ENCODE results near the gene CHCHD3. TPM values are rescaled to one million over a fixed set of nuclear protein-coding genes. Genes with fewer than 3 reads are reported as not detected.

The CHCHD3 gene
- total RNA-seq, 2 experiments from 2014 or later, result 83.5 to 83.8 TPM

DNA sequence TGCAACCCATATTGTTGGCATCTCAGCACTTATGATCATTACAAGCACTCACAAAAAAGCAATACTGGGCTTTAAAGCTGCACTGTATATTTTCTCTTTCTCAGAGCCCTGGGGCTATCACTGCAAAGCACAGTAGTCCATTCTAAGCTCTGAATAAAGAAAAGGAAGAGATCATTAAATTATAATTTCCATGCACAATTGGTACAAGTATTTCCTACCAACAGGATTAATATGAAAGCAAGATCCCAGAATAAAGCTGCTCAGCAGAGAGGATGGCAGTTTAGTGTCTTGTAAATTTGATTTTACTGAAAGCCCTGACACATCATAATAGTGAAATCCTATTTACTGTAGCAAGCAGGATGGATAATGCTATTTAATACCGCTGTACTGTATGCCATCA is 205.3 kb downstream of the CHCHD3 start:
- Histone ChIP-seq H3K4me2 (ENCODE audit: low read length) (no peak overlapping the region), H3K9me3 (ENCODE audit: low read length) (no peaks in the 10 kb centered on the region), H4K20me1 (ENCODE audit: insufficient read depth, low read length) (no peaks in the 10 kb centered on the region), H3K36me3 (ENCODE audit: insufficient read depth, low read length) (peaks cover 8% of the 10 kb centered on the region; the same call in 1 of the 2 replicates), H2AFZ (ENCODE audit: low read length) (no peak overlapping the region), H3K4me1 (ENCODE audit: insufficient read depth, low read length, poor library complexity, severe bottlenecking) (no peaks in the 10 kb centered on the region), H3K27ac (ENCODE audit: low read depth, low read length, poor library complexity, severe bottlenecking) (no peak overlapping the region), H3K79me2 (ENCODE audit: insufficient read depth, low read depth, low read length) (no peaks in the 10 kb centered on the region), H3K9me2 (ENCODE audit: insufficient read depth, low read length) (no peaks in the 10 kb centered on the region), H3K4me3 (ENCODE audit: low read depth, low read length, poor library complexity, severe bottlenecking) (no peak overlapping the region)
- DNase-seq (ENCODE audit: low spot score), result no peak
- ChIA-PET CTCF (ENCODE audit: unreplicated experiment) (no interaction called here), POLR2A (interaction anchor here (0.8 to 1.4 kb wide), 2 partner anchors 13 to 19 kb away, joined by 3 to 4 read pairs; no protein-coding TSS in a partner anchor)
- TF ChIP-seq, protein P1, sequence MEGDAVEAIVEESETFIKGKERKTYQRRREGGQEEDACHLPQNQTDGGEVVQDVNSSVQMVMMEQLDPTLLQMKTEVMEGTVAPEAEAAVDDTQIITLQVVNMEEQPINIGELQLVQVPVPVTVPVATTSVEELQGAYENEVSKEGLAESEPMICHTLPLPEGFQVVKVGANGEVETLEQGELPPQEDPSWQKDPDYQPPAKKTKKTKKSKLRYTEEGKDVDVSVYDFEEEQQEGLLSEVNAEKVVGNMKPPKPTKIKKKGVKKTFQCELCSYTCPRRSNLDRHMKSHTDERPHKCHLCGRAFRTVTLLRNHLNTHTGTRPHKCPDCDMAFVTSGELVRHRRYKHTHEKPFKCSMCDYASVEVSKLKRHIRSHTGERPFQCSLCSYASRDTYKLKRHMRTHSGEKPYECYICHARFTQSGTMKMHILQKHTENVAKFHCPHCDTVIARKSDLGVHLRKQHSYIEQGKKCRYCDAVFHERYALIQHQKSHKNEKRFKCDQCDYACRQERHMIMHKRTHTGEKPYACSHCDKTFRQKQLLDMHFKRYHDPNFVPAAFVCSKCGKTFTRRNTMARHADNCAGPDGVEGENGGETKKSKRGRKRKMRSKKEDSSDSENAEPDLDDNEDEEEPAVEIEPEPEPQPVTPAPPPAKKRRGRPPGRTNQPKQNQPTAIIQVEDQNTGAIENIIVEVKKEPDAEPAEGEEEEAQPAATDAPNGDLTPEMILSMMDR (conservative IDR thresholded peaks at IDR 0.05; ENCODE audit: low read length), result no peak
- no peak for TF ChIP-seq EZH2phosphoT487 (IDR thresholded peaks at IDR 0.05; ENCODE audit: borderline replicate concordance, low read depth, low read length)
- intact Hi-C loops (cut with micrococcal nuclease; ENCODE audit: unreplicated experiment), result no loop called here
- BruUV-seq (replicated peaks), result no TSS peak

DNA sequence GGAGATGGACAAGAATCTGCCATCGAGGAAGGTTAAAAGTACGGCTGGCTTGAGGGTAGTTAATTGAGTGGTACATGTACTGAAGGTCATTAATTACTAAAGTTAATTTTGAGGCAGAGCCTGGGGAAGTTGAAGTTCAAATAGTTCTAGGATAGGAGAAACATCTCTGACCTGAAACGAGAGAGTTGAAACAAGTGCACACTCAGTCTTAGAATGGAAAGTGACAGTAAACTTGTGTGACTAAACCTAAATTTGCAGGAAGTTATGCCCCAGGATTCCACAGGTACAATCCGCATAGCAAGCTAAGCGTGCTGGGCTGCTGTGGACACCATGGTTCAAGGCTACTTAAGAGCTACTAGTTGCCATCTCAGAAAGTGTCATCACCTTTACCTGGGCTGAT is 209.9 kb downstream of the CHCHD3 start:
- CTCF ChIA-PET (ENCODE audit: unreplicated experiment), result no interaction called here
- Histone ChIP-seq H2AFZ (ENCODE audit: low read length) (no peak overlapping the region), H3K9me2 (ENCODE audit: insufficient read depth, low read length) (no peaks in the 10 kb centered on the region), H3K9me3 (ENCODE audit: low read length) (no peaks in the 10 kb centered on the region), H3K27ac (ENCODE audit: low read depth, low read length, poor library complexity, severe bottlenecking) (no peak overlapping the region), H3K36me3 (ENCODE audit: insufficient read depth, low read length) (no peaks in the 10 kb centered on the region), H3K79me2 (ENCODE audit: insufficient read depth, low read depth, low read length) (no peaks in the 10 kb centered on the region; the same call in 1 of the 2 replicates), H3K4me3 (ENCODE audit: low read depth, low read length, poor library complexity, severe bottlenecking) (no peak overlapping the region), H4K20me1 (ENCODE audit: insufficient read depth, low read length) (no peaks in the 10 kb centered on the region), H3K4me2 (ENCODE audit: low read length) (no peak overlapping the region), H3K4me1 (ENCODE audit: insufficient read depth, low read length, poor library complexity, severe bottlenecking) (peaks cover 10% of the 10 kb centered on the region)
- TF ChIP-seq EZH2phosphoT487 (IDR thresholded peaks at IDR 0.05; ENCODE audit: borderline replicate concordance, low read depth, low read length), result no peak
- TF ChIP-seq, protein P1 (conservative IDR thresholded peaks at IDR 0.05; ENCODE audit: low read length), result no peak
- no TSS peak for BruUV-seq (replicated peaks)
- no peak for DNase-seq (ENCODE audit: low spot score)
- POLR2A ChIA-PET, result interaction anchor here (0.6 to 1.3 kb wide), 2 partner anchors 20 to 35 kb away, joined by 3 to 4 read pairs; no protein-coding TSS in a partner anchor
- intact Hi-C loops (cut with micrococcal nuclease; ENCODE audit: unreplicated experiment), result no loop called here

DNA sequence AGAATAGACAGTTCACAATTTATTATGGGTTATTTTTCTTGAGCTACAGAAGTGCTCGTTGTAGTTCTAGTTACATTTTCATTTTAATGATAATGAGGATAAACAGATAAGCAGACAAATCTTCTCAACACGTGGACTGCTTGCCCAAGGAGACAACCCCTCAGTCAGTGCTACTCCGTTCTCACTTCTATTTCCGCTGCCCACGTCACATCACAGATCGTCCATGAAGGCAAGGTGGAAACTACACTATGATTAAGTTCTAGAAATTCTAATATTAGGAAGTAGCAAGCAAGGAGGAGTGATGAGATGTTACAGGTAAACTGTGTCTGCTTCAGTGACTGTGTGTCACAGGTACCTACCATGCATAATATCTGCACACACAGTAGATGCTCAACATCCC is 210.5 kb downstream of the CHCHD3 start:
- ChIA-PET POLR2A (no interaction called here), CTCF (ENCODE audit: unreplicated experiment) (no interaction called here)
- intact Hi-C loops (cut with micrococcal nuclease; ENCODE audit: unreplicated experiment), result no loop called here
- no peaks in the 10 kb centered on the region; the same call in 1 of the 2 replicates for H3K79me2 ChIP-seq (ENCODE audit: insufficient read depth, low read depth, low read length)
- no peak overlapping the region for H3K4me2 ChIP-seq (ENCODE audit: low read length)
- no TSS peak for BruUV-seq (replicated peaks)
- no peak overlapping the region for H3K4me3 ChIP-seq (ENCODE audit: low read depth, low read length, poor library complexity, severe bottlenecking)
- no peaks in the 10 kb centered on the region for H4K20me1 ChIP-seq (ENCODE audit: insufficient read depth, low read length)
- H3K9me3 ChIP-seq (ENCODE audit: low read length), result no peaks in the 10 kb centered on the region
- TF ChIP-seq, protein P1 (conservative IDR thresholded peaks at IDR 0.05; ENCODE audit: low read length), result no peak
- TF ChIP-seq EZH2phosphoT487 (IDR thresholded peaks at IDR 0.05; ENCODE audit: borderline replicate concordance, low read depth, low read length), result no peak
- H3K27ac ChIP-seq (ENCODE audit: low read depth, low read length, poor library complexity, severe bottlenecking), result no peak overlapping the region
- no peaks in the 10 kb centered on the region for H3K36me3 ChIP-seq (ENCODE audit: insufficient read depth, low read length)
- peaks cover 10% of the 10 kb centered on the region for H3K4me1 ChIP-seq (ENCODE audit: insufficient read depth, low read length, poor library complexity, severe bottlenecking)
- DNase-seq (ENCODE audit: low spot score), result no peak
- H2AFZ ChIP-seq (ENCODE audit: low read length), result no peak overlapping the region
- H3K9me2 ChIP-seq (ENCODE audit: insufficient read depth, low read length), result no peaks in the 10 kb centered on the region
